B cell (primary cell): ENCODE data around the gene ARHGEF26. TPM values are rescaled to one million over a fixed set of nuclear protein-coding genes. Genes with fewer than 3 reads are reported as not detected.

Experiments
- ATAC-seq: fragments of 200-7000 bp; cut with Tn5 transposase; one replicate; pipeline ENCODE4 v1.10.0; 2021; ENCODE audit warnings: low read depth, mild to moderate bottlenecking, moderate number of reproducible peaks, moderate library complexity
- CTCF ChIA-PET: fragments of 350-600 bp; sonication (Branson Sonifier 250); formaldehyde crosslinking; loops from one replicate; lab custom pipeline; 2021; ENCODE audit warnings: antibody characterized with exemption, inconsistent platforms; lab: Charles Lee
- POLR2A ChIA-PET: fragments of 350-600 bp; sonication (Branson Sonifier 250); formaldehyde crosslinking; loops from one replicate; lab custom pipeline; 2021; ENCODE audit warnings: antibody characterized with exemption; lab: Charles Lee
- DNase-seq: peaks from one replicate; pipeline ENCODE4 v3.0.0; 2013
- H2AFZ ChIP-seq: 2 replicates; pipeline ENCODE4 v1.6.1; 2012; ENCODE audit warnings: mild to moderate bottlenecking, low read depth, low read length; ENCODE audit not compliant: insufficient read depth, poor library complexity, severe bottlenecking
- H3K27ac ChIP-seq, 2 donors: 1 replicate in 1 of 2; 2 replicates in 1 of 2; pipeline ENCODE4 v1.5.1; 2012 to 2013; ENCODE audit warnings: low read length in 2 of 2, mild to moderate bottlenecking in 2 of 2, moderate library complexity in 1 of 2
- H3K27me3 ChIP-seq, 4 experiments: fragments of 200-600 bp in 1 of 4; sonication (generic) in 1 of 4; replicated peaks in 1 of 4; 1 replicate in 2 of 4; 2 replicates in 2 of 4; pipeline versions ENCODE4 v1.6.1 to v1.7.0; 2013 to 2016; ENCODE audit warnings: low read length in 3 of 4, mild to moderate bottlenecking in 2 of 4, mixed read lengths in 1 of 4, moderate library complexity in 1 of 4; ENCODE audit not compliant: insufficient read depth in 4 of 4, control insufficient read depth in 3 of 4; ENCODE audit errors: control extremely low read depth in 1 of 4
- H3K36me3 ChIP-seq, 2 experiments: replicated peaks in 1 of 2; 1 replicate in 1 of 2; 2 replicates in 1 of 2; pipeline versions ENCODE4 v1.6.1 to v1.7.1; 2013; ENCODE audit warnings: low read length in 1 of 2; ENCODE audit not compliant: insufficient read depth in 2 of 2, control insufficient read depth in 1 of 2; ENCODE audit errors: control extremely low read depth in 1 of 2, extremely low read depth in 1 of 2
- H3K4me1 ChIP-seq, 2 donors: fragments of 200-600 bp in 1 of 2; sonication (generic) in 1 of 2; 1 replicate in 1 of 2; 2 replicates in 1 of 2; pipeline versions ENCODE4 v1.5.1 to v1.6.1; 2013 to 2017; ENCODE audit warnings: low read length in 2 of 2; ENCODE audit not compliant: control insufficient read depth in 2 of 2, insufficient read depth in 2 of 2
- H3K4me2 ChIP-seq: replicated peaks from 2 replicates; pipeline ENCODE3; 2012; ENCODE audit warnings: mild to moderate bottlenecking, low read depth, low read length; ENCODE audit not compliant: poor library complexity, severe bottlenecking
- H3K4me3 ChIP-seq, 5 experiments: fragments of 200-600 bp in 1 of 5; sonication (generic) in 1 of 5; 1 replicate in 3 of 5; 2 replicates in 2 of 5; pipeline versions ENCODE4 v1.5.1 to v1.7.0; 2011 to 2016; ENCODE audit warnings: low read length in 4 of 5, mild to moderate bottlenecking in 4 of 5, low read depth in 2 of 5, control low read depth in 1 of 5, moderate library complexity in 1 of 5; ENCODE audit not compliant: insufficient read depth in 1 of 5; ENCODE audit errors: control extremely low read depth in 1 of 5, extremely low read depth in 1 of 5
- H3K79me2 ChIP-seq: fragments of 200-600 bp; sonication (generic); one replicate; pipeline ENCODE4 v1.6.0; 2016; ENCODE audit warnings: low read length; ENCODE audit not compliant: control insufficient read depth, insufficient read depth
- H3K9ac ChIP-seq: fragments of 200-600 bp; sonication (generic); 2 replicates; pipeline ENCODE4 v1.6.1; 2017; ENCODE audit warnings: mild to moderate bottlenecking, low read length, moderate library complexity
- H3K9me3 ChIP-seq, 3 donors: one replicate each; pipeline versions ENCODE4 v1.6.1 to v1.7.1; 2013; ENCODE audit warnings: low read length in 2 of 3; ENCODE audit not compliant: control insufficient read depth in 2 of 3, insufficient read depth in 1 of 3; ENCODE audit errors: control extremely low read depth in 1 of 3
- H4K20me1 ChIP-seq: 2 replicates; pipeline ENCODE4 v1.6.0; 2012; ENCODE audit warnings: mild to moderate bottlenecking, low read length; ENCODE audit not compliant: insufficient read depth, control insufficient read depth, poor library complexity, severe bottlenecking
- H3K27ac Mint-ChIP-seq: one replicate; pipeline ENCODE4 v1.8.0; 2021; ENCODE audit warnings: mixed read lengths
- H3K27me3 Mint-ChIP-seq: one replicate; pipeline ENCODE4 v1.8.0; 2021; ENCODE audit warnings: mixed read lengths
- H3K4me1 Mint-ChIP-seq: one replicate; pipeline ENCODE4 v1.8.0; 2021; ENCODE audit warnings: mixed read lengths
- H3K4me3 Mint-ChIP-seq: one replicate; pipeline ENCODE4 v1.8.0; 2021; ENCODE audit warnings: mixed read lengths
- H3K9me3 Mint-ChIP-seq: one replicate; pipeline ENCODE4 v1.8.0; 2022; ENCODE audit warnings: mixed read lengths; ENCODE audit not compliant: insufficient read depth
- CTCF ChIP-seq: fragments of 200-600 bp; IDR thresholded peaks from one replicate; pipeline ENCODE4 v1.8.0; 2022; ENCODE audit warnings: antibody characterized with exemption, mild to moderate bottlenecking
- EZH2 ChIP-seq: IDR thresholded peaks from 2 replicates; pipeline ENCODE4 v1.6.1; 2012; ENCODE audit warnings: borderline replicate concordance, low read depth, mild to moderate bottlenecking, moderate library complexity, low read length; ENCODE audit not compliant: insufficient read depth, poor library complexity, severe bottlenecking
- WGBS: methylation state at CpG from one replicate; pipeline ENCODE4 v1.1.5; 2013; ENCODE audit warnings: missing lambda C conversion rate; ENCODE audit not compliant: insufficient coverage; 5-methylcytosine and 5-hydroxymethylcytosine counted together
- intact Hi-C: fragments of 100-400 bp; cut with micrococcal nuclease; formaldehyde crosslinking; loops from one replicate; pipeline ENCODE4 v1.10.0; 2022
- polyA plus RNA-seq: library from polyadenylated mRNA; depleted of rRNA; stranded (reverse); fragments of >200 nt; gene quantifications from 2 replicates; pipeline ENCODE4 v1.2.3, GENCODE V29; 2012
- total RNA-seq, 2 donors: library from RNA; stranded (reverse); fragments of 120-200 nt in 1 of 2; gene quantifications; 1 replicate in 1 of 2; 2 replicates in 1 of 2; pipeline versions ENCODE4 v1.2.3 to v1.2.4, GENCODE V29; 2013 to 2022

ARHGEF26 gene
- total and polyA plus RNA-seq, 2 donors (not counting 1 experiment from before 2014, with no cell fraction given): not detected

- ATAC-seq (no peak), DNase-seq (no peak)
- no peak for TF ChIP-seq EZH2
- TF ChIP-seq CTCF: no peak
- Mint-ChIP-seq H3K4me1 (peaks cover 15% of the 10 kb centered on the region), H3K27ac (no peak overlapping the region), H3K27me3 (no peaks in the 10 kb centered on the region), H3K9me3 (no peaks in the 10 kb centered on the region), H3K4me3 (no peak overlapping the region)
- no peaks in the 10 kb centered on the region for H3K27me3 ChIP-seq
- H2AFZ ChIP-seq: no peak overlapping the region
- no peaks in the 10 kb centered on the region for H3K9me3 ChIP-seq
- H3K4me3 ChIP-seq: no peak overlapping the region
- peak overlapping the region in 1 of 2 donors; percentile 41 for H3K27ac ChIP-seq
- intact Hi-C loops: no loop called here
- H3K4me2 ChIP-seq: no peak overlapping the region
- ChIA-PET CTCF (no interaction called here), POLR2A (no interaction called here)
- H3K9ac ChIP-seq: no peak overlapping the region
- peaks cover 7% of the 10 kb centered on the region for H4K20me1 ChIP-seq
- H3K4me1 ChIP-seq: no peaks in the 10 kb centered on the region
- no peaks in the 10 kb centered on the region for H3K79me2 ChIP-seq
- peaks cover 33 to 86% of the 10 kb centered on the region in 2 experiments for H3K36me3 ChIP-seq
Observed at GRCh38 chr3:154304116-154304786, 183.1 kb downstream of the ARHGEF26 start.

GRCh38 chr3:154304936-154305335 is 183.7 kb downstream of the ARHGEF26 start:
- ChIA-PET POLR2A (no interaction called here), CTCF (no interaction called here)
- peaks cover 15% of the 10 kb centered on the region for H3K4me1 Mint-ChIP-seq
- H3K27me3 Mint-ChIP-seq: no peaks in the 10 kb centered on the region
- DNase-seq (no peak), ATAC-seq (no peak)
- TF ChIP-seq CTCF (no peak), EZH2 (no peak)
- no peaks in the 10 kb centered on the region for H3K79me2 ChIP-seq
- no peak overlapping the region for H3K4me2 ChIP-seq
- H3K4me1 ChIP-seq: no peaks in the 10 kb centered on the region
- no peak overlapping the region for H2AFZ ChIP-seq
- H3K9me3 Mint-ChIP-seq: no peaks in the 10 kb centered on the region
- intact Hi-C loops: no loop called here
- no peak overlapping the region for H3K27ac Mint-ChIP-seq
- H3K4me3 Mint-ChIP-seq: no peak overlapping the region
- H3K27me3 ChIP-seq: no peaks in the 10 kb centered on the region
- 100% methylated on average over 1 of the region's 3 CpGs for WGBS
- H3K4me3 ChIP-seq: no peak overlapping the region
- H3K27ac ChIP-seq: peak overlapping the region in 1 of 2 donors; percentile 41
- no peak overlapping the region for H3K9ac ChIP-seq
- H3K9me3 ChIP-seq: no peaks in the 10 kb centered on the region
- H3K36me3 ChIP-seq: peaks cover 35 to 86% of the 10 kb centered on the region in 2 experiments
- peaks cover 7% of the 10 kb centered on the region for H4K20me1 ChIP-seq
